Measurements from ENCODE around the gene DMD.

- TF ChIP-seq JUN (IDR thresholded peaks at IDR 0.05), result no peak
- no peak for TF ChIP-seq RFX5 (IDR thresholded peaks at IDR 0.05)
- TF ChIP-seq, protein P1, sequence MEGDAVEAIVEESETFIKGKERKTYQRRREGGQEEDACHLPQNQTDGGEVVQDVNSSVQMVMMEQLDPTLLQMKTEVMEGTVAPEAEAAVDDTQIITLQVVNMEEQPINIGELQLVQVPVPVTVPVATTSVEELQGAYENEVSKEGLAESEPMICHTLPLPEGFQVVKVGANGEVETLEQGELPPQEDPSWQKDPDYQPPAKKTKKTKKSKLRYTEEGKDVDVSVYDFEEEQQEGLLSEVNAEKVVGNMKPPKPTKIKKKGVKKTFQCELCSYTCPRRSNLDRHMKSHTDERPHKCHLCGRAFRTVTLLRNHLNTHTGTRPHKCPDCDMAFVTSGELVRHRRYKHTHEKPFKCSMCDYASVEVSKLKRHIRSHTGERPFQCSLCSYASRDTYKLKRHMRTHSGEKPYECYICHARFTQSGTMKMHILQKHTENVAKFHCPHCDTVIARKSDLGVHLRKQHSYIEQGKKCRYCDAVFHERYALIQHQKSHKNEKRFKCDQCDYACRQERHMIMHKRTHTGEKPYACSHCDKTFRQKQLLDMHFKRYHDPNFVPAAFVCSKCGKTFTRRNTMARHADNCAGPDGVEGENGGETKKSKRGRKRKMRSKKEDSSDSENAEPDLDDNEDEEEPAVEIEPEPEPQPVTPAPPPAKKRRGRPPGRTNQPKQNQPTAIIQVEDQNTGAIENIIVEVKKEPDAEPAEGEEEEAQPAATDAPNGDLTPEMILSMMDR (IDR thresholded peaks at IDR 0.05), result no peak
- TF ChIP-seq, protein P2, sequence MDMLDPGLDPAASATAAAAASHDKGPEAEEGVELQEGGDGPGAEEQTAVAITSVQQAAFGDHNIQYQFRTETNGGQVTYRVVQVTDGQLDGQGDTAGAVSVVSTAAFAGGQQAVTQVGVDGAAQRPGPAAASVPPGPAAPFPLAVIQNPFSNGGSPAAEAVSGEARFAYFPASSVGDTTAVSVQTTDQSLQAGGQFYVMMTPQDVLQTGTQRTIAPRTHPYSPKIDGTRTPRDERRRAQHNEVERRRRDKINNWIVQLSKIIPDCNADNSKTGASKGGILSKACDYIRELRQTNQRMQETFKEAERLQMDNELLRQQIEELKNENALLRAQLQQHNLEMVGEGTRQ (IDR thresholded peaks at IDR 0.05), result no peak
- no peak for TF ChIP-seq SREBF2 (IDR thresholded peaks at IDR 0.05)
- no peak for TF ChIP-seq POLR2A (IDR thresholded peaks at IDR 0.05; ENCODE audit: low read length)
- no peak for TF ChIP-seq EP300 (IDR thresholded peaks at IDR 0.05)
- no peak for TF ChIP-seq PBX3 (IDR thresholded peaks at IDR 0.05)
- no peak for TF ChIP-seq ZSCAN20 (CRISPR knock-in tag; IDR thresholded peaks at IDR 0.05)
- TF ChIP-seq RCOR1 (IDR thresholded peaks at IDR 0.05; ENCODE audit: low read depth, low read length), result no peak
- TF ChIP-seq ZFP36 (IDR thresholded peaks at IDR 0.05; ENCODE audit: borderline replicate concordance, partially characterized antibody), result no peak
These were observed 1908.7 kb downstream of the DMD start for GRCh38 chrX:31302573-31303075.

All from A549 (cell line).